ENCODE measurements around the gene RAB1B.
"Not testable (repeated sequence)": the region's sequence is repeated elsewhere in the genome, so short reads cannot be mapped to it uniquely, and the experiment has no call there.

DNA sequence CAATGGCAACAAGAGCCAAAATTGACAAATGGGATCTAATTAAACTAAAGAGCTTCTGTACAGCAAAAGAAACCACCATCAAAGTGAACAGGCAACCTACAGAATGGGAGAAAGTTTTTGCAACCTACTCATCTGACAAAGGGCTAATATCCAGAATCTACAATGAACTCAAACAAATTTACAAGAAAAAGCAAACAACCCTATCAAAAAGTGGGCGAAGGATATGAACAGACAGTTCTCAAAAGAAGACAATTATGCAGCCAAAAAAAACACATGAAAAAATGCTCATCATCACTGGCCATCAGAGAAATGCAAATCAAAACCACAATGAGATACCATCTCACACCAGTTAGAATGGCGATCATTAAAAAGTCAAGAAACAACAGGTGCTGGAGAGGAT lies 51.9 kb downstream of the RAB1B start:
- not testable (repeated sequence) for TF ChIP-seq POLR2AphosphoS5 (IDR thresholded peaks at IDR 0.05; ENCODE audit: borderline replicate concordance, low read depth, low read length); EZH2 (IDR thresholded peaks at IDR 0.05)
